ENCODE measurements around the gene SOX30. TPM values are rescaled to one million over a fixed set of nuclear protein-coding genes. Genes with fewer than 3 reads are reported as not detected.

SOX30 gene
- total and polyA plus RNA-seq, 12 donors: 0.03 to 0.72 (median 0.20) TPM; not detected in 5

DNA sequence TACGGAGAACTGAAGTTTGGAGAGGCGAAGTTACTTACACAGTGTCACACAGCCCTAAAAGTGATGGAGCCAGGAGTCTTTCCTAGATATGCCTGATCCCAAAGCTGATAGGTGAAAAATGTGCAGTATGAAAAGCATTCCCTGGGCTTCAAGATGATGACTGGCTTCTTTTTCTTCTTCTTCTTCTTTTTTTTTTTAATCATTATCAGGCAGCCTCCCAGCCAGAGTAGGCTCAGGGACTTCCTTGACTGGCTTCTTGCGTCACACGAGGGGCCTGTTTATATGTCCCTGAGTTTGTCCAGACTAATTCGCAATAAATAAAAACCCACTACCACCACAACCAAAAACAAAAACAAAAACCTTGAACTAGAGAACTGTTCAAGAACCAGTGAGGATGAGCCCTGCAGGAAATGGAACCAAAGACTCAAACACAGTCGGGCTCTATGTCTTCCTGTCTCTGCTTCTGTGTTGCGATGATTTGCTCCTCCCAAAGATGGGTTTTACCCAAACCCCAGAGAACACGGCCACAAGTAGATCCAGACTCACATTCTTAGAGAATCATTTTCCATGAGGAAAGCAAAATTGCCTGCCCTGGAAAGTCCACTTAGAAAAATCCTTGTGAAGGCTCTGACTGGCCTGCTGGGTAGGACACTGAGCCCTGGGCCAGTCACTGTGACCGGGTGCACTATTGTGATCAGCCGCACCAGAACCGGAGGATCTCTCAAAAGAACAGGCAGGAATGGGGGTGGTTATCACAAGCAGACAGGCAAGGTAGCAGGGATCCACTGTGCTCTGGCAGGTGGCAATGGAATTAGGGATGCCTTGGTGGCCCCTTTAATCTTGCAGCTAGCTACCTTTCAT lies 38.6 kb downstream of the SOX30 start:
- no peaks in the 10 kb centered on the region for H3K4me1 ChIP-seq (replicated peaks in 1 of 2)
- H3K9me3 ChIP-seq (replicated peaks in 1 of 3): no peaks in the 10 kb centered on the region
- H3K27me3 ChIP-seq: no peaks in the 10 kb centered on the region
- no peaks in the 10 kb centered on the region for H3K36me3 ChIP-seq (replicated peaks in 1 of 2)
- no peak overlapping the region for H3K27ac ChIP-seq
- intact Hi-C loops (cut with DNase I): no loop called here
- TF ChIP-seq POLR2A (IDR thresholded peaks at IDR 0.05): no peak
- TF ChIP-seq, protein P1, sequence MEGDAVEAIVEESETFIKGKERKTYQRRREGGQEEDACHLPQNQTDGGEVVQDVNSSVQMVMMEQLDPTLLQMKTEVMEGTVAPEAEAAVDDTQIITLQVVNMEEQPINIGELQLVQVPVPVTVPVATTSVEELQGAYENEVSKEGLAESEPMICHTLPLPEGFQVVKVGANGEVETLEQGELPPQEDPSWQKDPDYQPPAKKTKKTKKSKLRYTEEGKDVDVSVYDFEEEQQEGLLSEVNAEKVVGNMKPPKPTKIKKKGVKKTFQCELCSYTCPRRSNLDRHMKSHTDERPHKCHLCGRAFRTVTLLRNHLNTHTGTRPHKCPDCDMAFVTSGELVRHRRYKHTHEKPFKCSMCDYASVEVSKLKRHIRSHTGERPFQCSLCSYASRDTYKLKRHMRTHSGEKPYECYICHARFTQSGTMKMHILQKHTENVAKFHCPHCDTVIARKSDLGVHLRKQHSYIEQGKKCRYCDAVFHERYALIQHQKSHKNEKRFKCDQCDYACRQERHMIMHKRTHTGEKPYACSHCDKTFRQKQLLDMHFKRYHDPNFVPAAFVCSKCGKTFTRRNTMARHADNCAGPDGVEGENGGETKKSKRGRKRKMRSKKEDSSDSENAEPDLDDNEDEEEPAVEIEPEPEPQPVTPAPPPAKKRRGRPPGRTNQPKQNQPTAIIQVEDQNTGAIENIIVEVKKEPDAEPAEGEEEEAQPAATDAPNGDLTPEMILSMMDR (IDR thresholded peaks at IDR 0.05): no peak
- WGBS, 4 donors: 75 to 79% (median 76%) methylated on average over 11 of the region's 11 CpGs
- H3K4me3 ChIP-seq: no peak overlapping the region
- DNase-seq: peak in 1 of 7 donors; percentile 5

DNA sequence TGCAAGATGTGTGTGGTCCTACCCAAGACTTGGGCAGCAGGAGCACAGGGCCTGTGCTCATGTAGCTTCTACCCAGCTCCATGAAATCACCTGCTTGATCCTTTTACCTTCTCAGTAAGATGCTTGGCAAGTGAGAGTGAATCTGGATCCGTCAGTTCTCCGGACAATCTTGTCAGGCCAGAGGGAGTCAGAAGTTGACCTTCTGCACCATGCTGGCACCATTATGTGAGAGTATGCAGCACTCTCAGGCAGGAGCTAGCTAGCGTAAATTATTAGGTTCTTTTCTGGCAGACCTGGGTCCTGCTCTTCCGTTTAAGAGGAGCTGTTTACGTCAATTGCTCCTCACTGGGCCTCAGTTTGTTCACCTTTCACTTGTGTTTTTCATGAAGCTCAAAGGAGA lies 39.7 kb downstream of the SOX30 start:
- H3K36me3 ChIP-seq (replicated peaks in 1 of 2): no peaks in the 10 kb centered on the region
- no peaks in the 10 kb centered on the region for H3K4me1 ChIP-seq (replicated peaks in 1 of 2)
- intact Hi-C loops (cut with DNase I): no loop called here
- H3K27me3 ChIP-seq: no peaks in the 10 kb centered on the region
- no peak overlapping the region for H3K27ac ChIP-seq
- H3K9me3 ChIP-seq (replicated peaks in 1 of 3): no peaks in the 10 kb centered on the region
- DNase-seq: no peak
- 92 to 97% (median 94%) methylated on average over 5 of the region's 5 CpGs for WGBS, 4 donors
- no peak for TF ChIP-seq POLR2A (IDR thresholded peaks at IDR 0.05)
- TF ChIP-seq, protein P1 (IDR thresholded peaks at IDR 0.05): no peak
- no peak overlapping the region for H3K4me3 ChIP-seq

DNA sequence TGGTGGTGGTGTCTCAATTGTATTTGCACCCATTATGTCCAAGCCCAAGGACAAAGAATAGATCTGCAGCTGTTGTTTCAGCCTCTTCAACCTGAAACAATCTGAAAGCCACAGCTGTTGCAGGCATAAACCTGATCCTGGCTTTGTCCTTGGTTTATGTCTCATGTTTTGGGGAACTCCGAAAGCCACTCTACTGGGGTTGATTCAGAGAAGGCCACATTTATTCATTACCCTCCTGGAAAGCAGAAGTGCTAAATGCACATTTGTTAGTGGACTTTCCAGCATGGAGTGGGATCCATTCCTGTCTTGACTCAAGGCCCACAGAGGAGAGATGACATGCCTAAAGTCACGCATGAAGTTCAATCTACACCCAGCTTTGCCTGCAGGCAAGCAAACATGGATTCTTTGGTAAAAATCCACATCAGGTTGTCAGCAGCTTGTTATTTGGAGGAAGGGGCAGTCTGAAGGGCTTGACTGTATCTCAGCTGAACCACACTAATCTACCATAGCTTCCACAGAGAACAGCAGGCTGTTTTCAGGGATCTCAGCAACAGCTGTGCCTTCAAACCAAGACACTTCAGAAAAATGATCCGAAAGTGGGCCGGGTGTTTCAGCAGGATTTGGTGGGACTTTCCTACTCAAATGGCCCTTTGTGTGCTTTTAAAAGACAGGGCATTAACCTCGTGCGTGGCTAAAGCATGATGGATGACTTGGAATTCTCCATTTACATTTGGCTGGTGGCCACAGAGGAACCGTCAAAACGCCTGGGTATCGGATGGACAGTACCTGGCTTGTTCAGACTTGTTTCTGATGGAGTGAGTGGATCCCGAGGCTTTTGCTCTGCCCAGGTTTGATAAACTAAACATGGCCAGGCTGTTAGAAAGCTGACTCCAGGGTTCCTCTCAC lies 40.4 kb downstream of the SOX30 start:
- no peaks in the 10 kb centered on the region for H3K9me3 ChIP-seq (replicated peaks in 1 of 3)
- WGBS, 4 donors: 80 to 84% (median 82%) methylated on average over 7 to 10 of the region's 10 CpGs
- H3K4me3 ChIP-seq: no peak overlapping the region
- intact Hi-C loops (cut with DNase I): no loop called here
- H3K4me1 ChIP-seq (replicated peaks in 1 of 2): no peaks in the 10 kb centered on the region
- H3K36me3 ChIP-seq (replicated peaks in 1 of 2): no peaks in the 10 kb centered on the region
- no peaks in the 10 kb centered on the region for H3K27me3 ChIP-seq
- TF ChIP-seq, protein P1 (IDR thresholded peaks at IDR 0.05): no peak
- no peak for TF ChIP-seq POLR2A (IDR thresholded peaks at IDR 0.05)
- H3K27ac ChIP-seq: no peak overlapping the region
- no peak for DNase-seq

DNA sequence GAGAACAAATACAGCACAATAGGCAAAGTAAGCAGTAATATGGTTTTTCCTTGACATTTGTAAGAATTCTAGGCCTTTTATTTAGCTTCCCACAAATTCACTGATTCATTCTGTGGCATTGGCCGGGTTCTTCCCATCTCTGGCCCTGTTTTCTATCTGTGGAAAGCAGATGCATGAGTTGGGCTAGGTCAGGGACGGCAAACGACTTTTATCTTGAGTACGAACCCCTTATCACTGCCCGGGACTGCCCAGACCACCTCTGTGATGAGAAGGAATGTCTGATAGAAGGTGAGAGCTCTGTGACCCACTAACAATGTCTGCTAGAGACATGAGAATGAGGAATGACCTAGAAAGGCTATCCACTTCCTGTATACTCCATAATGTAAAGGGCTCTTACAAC lies 41.2 kb downstream of the SOX30 start:
- no peak for TF ChIP-seq POLR2A (IDR thresholded peaks at IDR 0.05)
- TF ChIP-seq, protein P1 (IDR thresholded peaks at IDR 0.05): no peak
- intact Hi-C loops (cut with DNase I): no loop called here
- Histone ChIP-seq H3K4me1 (replicated peaks in 1 of 2) (no peaks in the 10 kb centered on the region), H3K4me3 (no peak overlapping the region), H3K27ac (no peak overlapping the region), H3K36me3 (replicated peaks in 1 of 2) (no peaks in the 10 kb centered on the region), H3K27me3 (no peaks in the 10 kb centered on the region), H3K9me3 (replicated peaks in 1 of 3) (no peaks in the 10 kb centered on the region)
- WGBS, 4 donors: 52 to 61% (median 54%) methylated on average over 5 of the region's 5 CpGs
- DNase-seq: peak in 1 of 7 donors; percentile 24

All from adrenal gland (tissue), 12 donors.